Stomach (tissue), 9 donors: ENCODE measurements around the gene MRM3. TPM values are rescaled to one million over a fixed set of nuclear protein-coding genes. Genes with fewer than 3 reads are reported as not detected.
"Not testable (repeated sequence)": the region's sequence is repeated elsewhere in the genome, so short reads cannot be mapped to it uniquely, and the experiment has no call there.

Source experiments
- DNase-seq, 2 donors: peaks; one replicate each; pipeline versions ENCODE4 v3.0.0 to v3.0.0-alpha.2; 2013 to 2019
- H3K27ac ChIP-seq, 5 donors: fragments of 200-600 bp in 4 of 5; sonication (generic) in 4 of 5; one replicate each; pipeline ENCODE4 v1.5.1; 2013 to 2019; ENCODE audit warnings: mild to moderate bottlenecking in 1 of 5, moderate library complexity in 1 of 5
- H3K27me3 ChIP-seq, 3 donors: fragments of 200-600 bp; sonication (generic); one replicate each; pipeline ENCODE4 v1.5.1; 2017 to 2019; ENCODE audit warnings: mixed run types in 1 of 3
- H3K36me3 ChIP-seq, 4 donors: fragments of 200-600 bp; sonication (generic); 1 replicate in 3 of 4; 2 replicates in 1 of 4; pipeline ENCODE4 v1.5.1; 2016 to 2019
- H3K4me1 ChIP-seq, 4 donors: fragments of 200-600 bp; sonication (generic); one replicate each; pipeline ENCODE4 v1.5.1; 2016 to 2019
- H3K4me3 ChIP-seq, 4 donors: fragments of 200-600 bp; sonication (generic) in 3 of 4; one replicate each; pipeline ENCODE4 v1.5.1; 2016 to 2019; ENCODE audit warnings: mild to moderate bottlenecking in 1 of 4
- H3K9me3 ChIP-seq, 4 donors: fragments of 200-600 bp; sonication (generic); one replicate each; pipeline ENCODE4 v1.5.1; 2016 to 2019
- CTCF ChIP-seq, 7 experiments: fragments of 450-650 bp in 4 of 7; fragments of 200-600 bp in 3 of 7; sonication (generic) in 3 of 7; IDR thresholded peaks; one replicate each; pipeline ENCODE4 v1.5.1; 2016 to 2019; ENCODE audit warnings: antibody characterized with exemption in 7 of 7, control low read depth in 2 of 7, mild to moderate bottlenecking in 1 of 7
- EP300 ChIP-seq: sonication (generic); formaldehyde crosslinking; IDR thresholded peaks from one replicate; pipeline ENCODE4 v1.6.1; 2017; ENCODE audit warnings: antibody characterized with exemption
- POLR2A ChIP-seq, 4 donors: fragments of 450-650 bp; IDR thresholded peaks; one replicate each; pipeline ENCODE4 v1.6.1; 2016; ENCODE audit warnings: antibody characterized with exemption in 4 of 4, control low read depth in 2 of 4, mild to moderate bottlenecking in 1 of 4, moderate library complexity in 1 of 4
- POLR2AphosphoS5 ChIP-seq, 3 donors: sonication (generic); formaldehyde crosslinking; IDR thresholded peaks; one replicate each; pipeline ENCODE4 v1.6.1; 2016; ENCODE audit warnings: antibody characterized with exemption in 3 of 3
- WGBS, 5 donors: extraction: QIAGEN DNeasy Blood & Tissue Kit in 3 of 5; methylation state at CpG; one replicate each; pipeline versions ENCODE4 v1.1.5 to v1.1.7; 2013 to 2018; 5-methylcytosine and 5-hydroxymethylcytosine counted together
- intact Hi-C: fragments of 100-400 bp; cut with DNase I; formaldehyde crosslinking; loops from one replicate; pipeline ENCODE4 v1.15.1; 2023; ENCODE audit warnings: low total_unique reads
- polyA plus RNA-seq, 3 donors: library from polyadenylated mRNA; stranded (reverse); fragments of 200-250 nt; gene quantifications; one replicate each; pipeline ENCODE4 v1.2.3, GENCODE V29; 2013
- total RNA-seq, 5 donors: library from RNA; depleted of rRNA; stranded (reverse); fragments of >200 nt; gene quantifications; one replicate each; pipeline versions ENCODE4 v1.1.0 to v1.2.3, GENCODE V29; 2014 to 2016
- donor health status: healthy with polysubstance abuse.
- donor health status: Bipolar disorder and iron deficiency.
- donor health status: healthy.

Gene MRM3
- total and polyA plus RNA-seq, 8 donors, result 11.2 to 69.2 (median 17.0) TPM

- no peak for DNase-seq
- Histone ChIP-seq H3K4me1 (peaks cover 17 to 35% (median 27%) of the 10 kb centered on the region in 4 donors), H3K27me3 (no peaks in the 10 kb centered on the region), H3K9me3 (no peaks in the 10 kb centered on the region), H3K36me3 (peaks cover 0 to 22% (median 19%) of the 10 kb centered on the region in 4 donors), H3K4me3 (no peak overlapping the region), H3K27ac (peak overlapping the region in 1 of 5 donors; percentile 21)
- TF ChIP-seq POLR2A (IDR thresholded peaks at IDR 0.05) (no peak), POLR2AphosphoS5 (IDR thresholded peaks at IDR 0.05) (no peak), CTCF (IDR thresholded peaks at IDR 0.05) (no peak), EP300 (no peak)
- intact Hi-C loops, result no loop called here
- 77 to 83% (median 81%) methylated on average over 13 of the region's 13 CpGs for WGBS, 5 donors
Measured at GRCh38 chr17:753418-753817, 28.7 kb upstream of the MRM3 start.

GRCh38 chr17:755319-755961 lies 26.7 kb upstream of the MRM3 start:
- H3K36me3 ChIP-seq, result peaks cover 9 to 42% (median 38%) of the 10 kb centered on the region in 4 donors
- WGBS, 5 donors, result 89 to 96% (median 91%) methylated on average over 9 of the region's 9 CpGs
- H3K4me3 ChIP-seq, intact Hi-C loops, H3K9me3 ChIP-seq, H3K27me3 ChIP-seq, DNase-seq: not testable (repeated sequence)
- H3K27ac ChIP-seq, result peak overlapping the region in 3 of 5 donors; percentile 32 to 64 (median 39)
- H3K4me1 ChIP-seq, result peaks cover 13 to 30% (median 19%) of the 10 kb centered on the region in 4 donors

- DNase-seq, H3K9me3 ChIP-seq, H3K4me3 ChIP-seq, H3K27me3 ChIP-seq, intact Hi-C loops: not testable (repeated sequence)
- Histone ChIP-seq H3K4me1 (peaks cover 7 to 24% (median 12%) of the 10 kb centered on the region in 4 donors), H3K27ac (peak overlapping the region in 3 of 5 donors; percentile 32 to 64 (median 39)), H3K36me3 (peaks cover 9 to 48% (median 45%) of the 10 kb centered on the region in 4 donors)
- 30 to 43% (median 36%) methylated on average over 15 of the region's 15 CpGs for WGBS, 5 donors
Measured at GRCh38 chr17:756010-756567, 26.1 kb upstream of the MRM3 start.

GRCh38 chr17:759964-760363 lies 22.2 kb upstream of the MRM3 start:
- no peaks in the 10 kb centered on the region for H3K27me3 ChIP-seq
- H3K9me3 ChIP-seq, result no peaks in the 10 kb centered on the region
- no peak overlapping the region for H3K4me3 ChIP-seq
- H3K27ac ChIP-seq, result no peak overlapping the region
- 83 to 92% (median 88%) methylated on average over 5 of the region's 5 CpGs for WGBS, 5 donors
- no peak for DNase-seq
- TF ChIP-seq POLR2AphosphoS5 (IDR thresholded peaks at IDR 0.05), result no peak
- TF ChIP-seq EP300, result no peak
- no peak for TF ChIP-seq CTCF (IDR thresholded peaks at IDR 0.05)
- no peak for TF ChIP-seq POLR2A (IDR thresholded peaks at IDR 0.05)
- intact Hi-C loops, result no loop called here
- peaks cover 0 to 10% (median 0%) of the 10 kb centered on the region in 4 donors for H3K4me1 ChIP-seq
- peaks cover 14 to 87% (median 84%) of the 10 kb centered on the region in 4 donors for H3K36me3 ChIP-seq

GRCh38 chr17:760371-760770 lies 21.8 kb upstream of the MRM3 start:
- Histone ChIP-seq H3K27ac (no peak overlapping the region), H3K4me3 (no peak overlapping the region), H3K9me3 (no peaks in the 10 kb centered on the region), H3K36me3 (peaks cover 18 to 91% (median 88%) of the 10 kb centered on the region in 4 donors), H3K4me1 (peaks cover 0 to 10% (median 0%) of the 10 kb centered on the region in 4 donors), H3K27me3 (no peaks in the 10 kb centered on the region)
- no peak for DNase-seq
- WGBS, 5 donors, result 85 to 90% (median 88%) methylated on average over 9 of the region's 9 CpGs
- intact Hi-C loops, result no loop called here
- TF ChIP-seq POLR2AphosphoS5 (IDR thresholded peaks at IDR 0.05) (no peak), EP300 (no peak), POLR2A (IDR thresholded peaks at IDR 0.05) (no peak), CTCF (IDR thresholded peaks at IDR 0.05) (no peak)
